ENCODE results near the gene IL1RAPL1.
A peak's percentile ranks its signal among the peaks of the same experiment; 100 is the strongest.

Gene IL1RAPL1

DNA sequence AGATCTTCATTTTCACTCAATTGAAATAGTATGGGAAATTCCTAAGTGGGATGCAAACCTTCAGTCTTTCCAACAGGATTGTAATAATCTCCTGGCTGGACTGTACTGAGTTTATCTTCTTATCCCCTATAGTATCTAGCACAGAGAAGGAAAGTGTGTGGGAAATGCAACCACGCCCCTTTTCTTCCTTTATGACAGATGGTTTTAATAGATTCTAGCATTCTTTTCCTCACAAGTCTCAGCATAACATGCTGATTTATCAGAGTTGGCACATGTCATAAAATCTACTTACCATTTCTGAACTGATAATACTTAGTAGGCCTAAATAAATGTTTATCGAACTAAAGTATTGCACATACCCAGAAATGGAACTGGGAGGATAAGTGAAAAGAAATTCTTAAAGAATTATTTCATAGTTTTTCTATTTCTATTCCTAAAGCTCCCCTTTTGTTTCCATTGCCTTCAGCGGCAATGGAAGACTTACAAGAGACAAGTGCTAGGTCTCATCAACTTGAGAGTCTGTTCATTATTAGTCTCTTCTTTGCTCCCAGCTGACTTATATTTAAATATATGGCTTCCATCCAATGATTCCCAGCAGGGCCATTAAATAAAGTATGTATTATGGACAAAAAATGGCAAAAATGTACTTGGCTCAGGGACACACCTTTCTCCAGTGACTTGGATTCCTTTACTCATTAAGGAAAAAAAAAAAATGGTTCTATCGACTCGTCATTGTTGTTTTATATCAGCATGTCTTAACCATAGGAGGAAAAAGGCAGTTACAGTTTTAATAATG lies 484.5 kb downstream of the IL1RAPL1 start:
- no peaks in the 10 kb centered on the region for H3K9me3 Mint-ChIP-seq
- no peak for DNase-seq
- H3K27ac Mint-ChIP-seq: no peak overlapping the region
- H3K4me1 Mint-ChIP-seq: no peaks in the 10 kb centered on the region
- no peak overlapping the region for H3K4me3 Mint-ChIP-seq
- no peaks in the 10 kb centered on the region for H3K27me3 Mint-ChIP-seq (ENCODE audit: low read depth, poor library complexity)
- no peaks in the 10 kb centered on the region for H3K36me3 Mint-ChIP-seq (ENCODE audit: low read depth)
- TF ChIP-seq, protein P1, sequence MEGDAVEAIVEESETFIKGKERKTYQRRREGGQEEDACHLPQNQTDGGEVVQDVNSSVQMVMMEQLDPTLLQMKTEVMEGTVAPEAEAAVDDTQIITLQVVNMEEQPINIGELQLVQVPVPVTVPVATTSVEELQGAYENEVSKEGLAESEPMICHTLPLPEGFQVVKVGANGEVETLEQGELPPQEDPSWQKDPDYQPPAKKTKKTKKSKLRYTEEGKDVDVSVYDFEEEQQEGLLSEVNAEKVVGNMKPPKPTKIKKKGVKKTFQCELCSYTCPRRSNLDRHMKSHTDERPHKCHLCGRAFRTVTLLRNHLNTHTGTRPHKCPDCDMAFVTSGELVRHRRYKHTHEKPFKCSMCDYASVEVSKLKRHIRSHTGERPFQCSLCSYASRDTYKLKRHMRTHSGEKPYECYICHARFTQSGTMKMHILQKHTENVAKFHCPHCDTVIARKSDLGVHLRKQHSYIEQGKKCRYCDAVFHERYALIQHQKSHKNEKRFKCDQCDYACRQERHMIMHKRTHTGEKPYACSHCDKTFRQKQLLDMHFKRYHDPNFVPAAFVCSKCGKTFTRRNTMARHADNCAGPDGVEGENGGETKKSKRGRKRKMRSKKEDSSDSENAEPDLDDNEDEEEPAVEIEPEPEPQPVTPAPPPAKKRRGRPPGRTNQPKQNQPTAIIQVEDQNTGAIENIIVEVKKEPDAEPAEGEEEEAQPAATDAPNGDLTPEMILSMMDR (IDR thresholded peaks at IDR 0.05): no peak

DNA sequence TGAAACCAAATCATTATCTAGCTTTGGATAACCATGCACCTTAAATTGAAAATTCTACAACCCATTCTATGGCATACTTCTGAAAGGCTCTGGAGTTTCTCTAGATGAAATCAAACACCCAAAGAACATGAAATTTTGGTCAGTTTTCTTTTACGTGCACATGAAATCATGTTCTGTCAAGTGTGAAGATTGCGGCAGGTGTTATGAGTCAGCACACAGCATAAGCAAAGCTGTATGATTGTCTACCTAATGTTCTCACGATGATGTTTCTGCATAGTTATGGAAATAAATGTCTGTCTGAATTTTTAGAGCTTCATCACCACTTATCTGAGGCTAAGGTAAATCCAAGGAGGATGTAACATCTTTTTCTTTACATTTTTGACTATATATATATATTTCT lies 495.3 kb downstream of the IL1RAPL1 start:
- Mint-ChIP-seq H3K4me1 (no peaks in the 10 kb centered on the region), H3K27me3 (ENCODE audit: low read depth, poor library complexity) (no peaks in the 10 kb centered on the region), H3K9me3 (peaks cover 3% of the 10 kb centered on the region), H3K4me3 (no peak overlapping the region), H3K27ac (no peak overlapping the region), H3K36me3 (ENCODE audit: low read depth) (no peaks in the 10 kb centered on the region)
- DNase-seq: no peak
- TF ChIP-seq, protein P1 (IDR thresholded peaks at IDR 0.05): no peak

DNA sequence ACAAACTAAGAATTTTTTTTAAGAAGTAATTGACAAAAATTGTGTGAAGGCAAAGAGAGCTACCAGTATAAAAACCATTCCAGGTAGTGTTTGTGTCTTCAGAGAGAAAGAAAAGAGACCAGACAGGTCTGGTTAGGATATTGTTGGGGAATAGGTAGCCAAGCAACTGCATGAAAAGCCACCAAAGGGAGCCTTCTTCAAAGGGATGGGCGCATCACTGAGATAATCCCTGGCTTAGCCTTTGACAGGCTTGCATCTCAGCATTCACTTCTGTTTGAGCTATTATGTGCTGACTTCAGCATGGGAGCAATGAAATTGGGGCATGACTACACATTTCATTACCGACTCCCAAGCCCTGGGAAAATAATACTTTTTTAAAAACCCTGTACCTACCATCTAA lies 496.6 kb downstream of the IL1RAPL1 start:
- DNase-seq: no peak
- TF ChIP-seq, protein P1 (IDR thresholded peaks at IDR 0.05): no peak
- Mint-ChIP-seq H3K27me3 (ENCODE audit: low read depth, poor library complexity) (no peaks in the 10 kb centered on the region), H3K36me3 (ENCODE audit: low read depth) (no peaks in the 10 kb centered on the region), H3K9me3 (no peaks in the 10 kb centered on the region), H3K4me1 (no peaks in the 10 kb centered on the region), H3K27ac (no peak overlapping the region), H3K4me3 (no peak overlapping the region)

DNA sequence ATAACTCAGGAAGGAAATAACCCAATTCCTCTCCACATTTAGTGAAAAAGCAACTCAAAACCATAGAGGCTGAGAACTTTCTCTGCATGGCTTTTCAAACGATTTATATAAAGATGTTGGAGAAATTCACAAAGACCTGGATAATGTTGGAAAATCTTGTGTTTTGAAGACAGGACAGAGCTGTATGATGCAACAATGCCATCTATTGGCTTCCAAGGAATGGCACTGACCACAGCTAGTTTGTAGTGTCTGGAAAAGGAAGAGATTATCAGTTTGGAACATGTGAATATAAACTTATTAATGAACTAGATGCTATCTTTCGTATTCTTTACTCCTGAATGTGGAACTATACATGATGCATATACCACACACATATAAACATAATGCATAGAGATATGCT lies 503.6 kb downstream of the IL1RAPL1 start:
- no peaks in the 10 kb centered on the region for H3K36me3 Mint-ChIP-seq (ENCODE audit: low read depth)
- DNase-seq: no peak
- H3K4me1 Mint-ChIP-seq: no peaks in the 10 kb centered on the region

DNA sequence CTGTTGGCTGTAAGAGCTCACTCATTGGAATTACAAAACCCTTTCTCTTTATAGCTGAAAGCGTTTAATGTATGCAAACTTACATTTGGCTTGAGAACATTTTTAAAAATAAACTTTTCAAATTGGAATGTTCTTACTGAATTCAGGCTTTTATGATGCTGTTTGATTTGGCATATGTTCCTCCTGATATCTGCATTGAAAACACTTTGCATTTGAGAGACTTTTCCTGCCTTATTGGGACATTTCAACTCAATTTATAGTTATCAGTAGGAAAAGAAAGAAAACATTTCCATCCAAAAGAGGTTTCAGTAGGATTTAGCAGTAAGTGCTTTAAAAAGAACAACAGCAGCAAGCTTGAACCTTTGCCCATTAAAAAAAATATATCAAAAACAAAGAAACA lies 520.0 kb downstream of the IL1RAPL1 start:
- Mint-ChIP-seq H3K4me3 (no peak overlapping the region), H3K27ac (no peak overlapping the region), H3K9me3 (peaks cover under 1% of the 10 kb centered on the region), H3K4me1 (no peaks in the 10 kb centered on the region), H3K36me3 (ENCODE audit: low read depth) (no peaks in the 10 kb centered on the region), H3K27me3 (ENCODE audit: low read depth, poor library complexity) (no peaks in the 10 kb centered on the region)
- TF ChIP-seq, protein P1 (IDR thresholded peaks at IDR 0.05): no peak
- no peak for DNase-seq

More for the DNA sequence above, 503.6 kb downstream of the IL1RAPL1 start:
- TF ChIP-seq, protein P1 (IDR thresholded peaks at IDR 0.05): peak; percentile 55
- H3K27ac Mint-ChIP-seq: no peak overlapping the region
- H3K9me3 Mint-ChIP-seq: no peaks in the 10 kb centered on the region
- no peak overlapping the region for H3K4me3 Mint-ChIP-seq
- H3K27me3 Mint-ChIP-seq (ENCODE audit: low read depth, poor library complexity): peaks cover 5% of the 10 kb centered on the region

DNA sequence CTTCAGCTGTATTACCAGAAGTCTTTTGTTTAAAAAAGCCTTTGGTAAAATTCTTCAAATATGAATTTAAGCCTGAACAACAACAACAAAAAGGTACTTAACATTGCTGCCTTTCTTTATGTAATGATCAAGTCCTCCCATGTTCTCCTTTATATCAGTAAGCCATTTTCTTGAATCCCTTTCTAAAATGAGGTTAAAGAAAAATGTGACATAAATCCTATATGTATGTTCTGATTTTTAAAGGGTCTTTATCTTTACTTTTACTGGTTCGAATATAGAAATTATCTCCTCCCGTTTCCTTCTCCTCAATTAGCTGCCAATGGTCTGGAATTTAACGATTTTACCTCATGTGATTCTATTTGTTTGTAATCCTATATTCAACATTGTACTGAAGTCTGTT lies 522.8 kb downstream of the IL1RAPL1 start:
- no peak for DNase-seq
- H3K4me1 Mint-ChIP-seq: no peaks in the 10 kb centered on the region
- no peak overlapping the region for H3K27ac Mint-ChIP-seq
- TF ChIP-seq, protein P1 (IDR thresholded peaks at IDR 0.05): no peak
- no peaks in the 10 kb centered on the region for H3K36me3 Mint-ChIP-seq (ENCODE audit: low read depth)
- no peaks in the 10 kb centered on the region for H3K9me3 Mint-ChIP-seq
- H3K27me3 Mint-ChIP-seq (ENCODE audit: low read depth, poor library complexity): no peaks in the 10 kb centered on the region
- no peak overlapping the region for H3K4me3 Mint-ChIP-seq
